ENCODE results near the gene DNLZ.

Gene DNLZ

GRCh38 chr9:136379891-136380290 lies 16.3 kb upstream of the DNLZ start:
- intact Hi-C loops (cut with DNase I) = no loop called here
- no peak for DNase-seq

- intact Hi-C loops (cut with DNase I) = no loop called here
- no peak for DNase-seq
Measured at GRCh38 chr9:136379401-136379800, 15.9 kb upstream of the DNLZ start.

GRCh38 chr9:136379003-136379287 lies 15.4 kb upstream of the DNLZ start:
- DNase-seq = no peak
- intact Hi-C loops (cut with DNase I) = no loop called here

- no peak for DNase-seq
Measured at GRCh38 chr9:136378170-136379002, 14.8 kb upstream of the DNLZ start.

GRCh38 chr9:136377341-136378169 lies 14.0 kb upstream of the DNLZ start:
- intact Hi-C loops (cut with DNase I) = no loop called here

More at GRCh38 chr9:136378170-136379002, 14.8 kb upstream of the DNLZ start:
- intact Hi-C loops (cut with DNase I) = no loop called here

GRCh38 chr9:136376457-136376856 lies 12.9 kb upstream of the DNLZ start:
- intact Hi-C loops (cut with DNase I) = no loop called here
- no peak for DNase-seq

More at GRCh38 chr9:136377341-136378169, 14.0 kb upstream of the DNLZ start:
- DNase-seq = peak in 4 of 42 donors; percentile 32 to 61 (median 48)

- intact Hi-C loops (cut with DNase I) = no loop called here
- DNase-seq = no peak
Measured at GRCh38 chr9:136375096-136375495, 11.6 kb upstream of the DNLZ start.

GRCh38 chr9:136374183-136374575 lies 10.6 kb upstream of the DNLZ start:
- intact Hi-C loops (cut with DNase I) = no loop called here
- no peak for DNase-seq

- intact Hi-C loops (cut with DNase I) = no loop called here
- DNase-seq = peak in 34 of 42 donors; percentile 22 to 74 (median 54)
Measured at GRCh38 chr9:136373300-136374182, 10.0 kb upstream of the DNLZ start, which contains the start of gene CARD9. Gene CARD9, minus strand, starts transcription at chr9:136373669. Its CDS starts 1,591 bp downstream, at chr9:136372078.

- intact Hi-C loops (cut with DNase I) = no loop called here
- peak in 35 of 42 donors; percentile 21 to 71 (median 49) for DNase-seq
Measured at GRCh38 chr9:136372561-136373299, 9.2 kb upstream of the DNLZ start.

GRCh38 chr9:136372006-136372405 lies 8.5 kb upstream of the DNLZ start:
- intact Hi-C loops (cut with DNase I) = no loop called here
- no peak for DNase-seq

GRCh38 chr9:136371533-136371880 lies 8.0 kb upstream of the DNLZ start:
- DNase-seq = no peak
- intact Hi-C loops (cut with DNase I) = no loop called here

- intact Hi-C loops (cut with DNase I) = no loop called here
Measured at GRCh38 chr9:136370687-136371532, 7.4 kb upstream of the DNLZ start.

GRCh38 chr9:136370037-136370436 lies 6.5 kb upstream of the DNLZ start:
- DNase-seq = no peak
- intact Hi-C loops (cut with DNase I) = no loop called here

More at GRCh38 chr9:136370687-136371532, 7.4 kb upstream of the DNLZ start:
- no peak for DNase-seq

- intact Hi-C loops (cut with DNase I) = no loop called here
- DNase-seq = no peak
Measured at GRCh38 chr9:136368190-136368589, 4.6 kb upstream of the DNLZ start.

- intact Hi-C loops (cut with DNase I) = no loop called here
Measured at GRCh38 chr9:136367296-136368145, 4.0 kb upstream of the DNLZ start.

GRCh38 chr9:136366826-136367225 lies 3.3 kb upstream of the DNLZ start:
- intact Hi-C loops (cut with DNase I) = no loop called here
- DNase-seq = no peak

More at GRCh38 chr9:136367296-136368145, 4.0 kb upstream of the DNLZ start:
- DNase-seq = no peak

Measured in head of caudate nucleus (tissue), 42 donors.